ENCODE measurements around the gene SERPINE2.
"Not testable (repeated sequence)": the region's sequence is repeated elsewhere in the genome, so short reads cannot be mapped to it uniquely, and the experiment has no call there.

The SERPINE2 gene

GRCh38 chr2:223944703-223945531 lies 94.2 kb downstream of the SERPINE2 start, which contains the start of gene WDFY1:
TSS of gene WDFY1 (minus strand) at chr2:223945335. CDS start at chr2:223945284, 51 bp downstream.
- DNase-seq: peak in 55 of 56 donors; percentile 19 to 94 (median 82)

DNA sequence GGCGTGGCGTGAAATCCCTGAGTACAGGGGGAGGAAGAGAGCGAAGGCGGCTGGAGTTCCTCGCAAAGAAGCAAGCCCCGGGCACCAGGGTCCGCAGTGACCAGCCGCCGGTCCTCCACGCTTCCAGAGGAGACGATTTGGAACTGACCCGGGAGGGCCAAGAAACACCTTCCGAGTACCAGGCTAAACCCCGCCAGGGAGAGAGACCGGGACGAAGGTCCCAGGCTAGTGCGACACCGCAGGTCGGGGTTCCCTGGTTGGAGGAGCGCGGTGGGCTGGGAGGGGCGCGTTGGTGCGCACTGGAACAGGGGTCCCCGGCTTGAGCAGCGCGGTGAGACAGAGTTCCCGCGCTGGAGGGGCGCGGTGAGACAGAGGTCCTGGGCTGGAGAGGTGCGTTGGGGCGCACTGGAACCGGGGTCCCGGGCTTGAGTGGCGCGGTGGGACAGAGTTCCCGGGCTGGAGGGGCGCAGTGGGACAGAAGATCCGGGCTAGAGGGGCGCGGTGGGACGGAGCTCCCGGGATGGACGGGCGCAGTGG lies 94.9 kb downstream of the SERPINE2 start:
- peak in 38 of 56 donors; percentile 5 to 51 (median 29) for DNase-seq

GRCh38 chr2:223943561-223944008 lies 95.5 kb downstream of the SERPINE2 start:
- DNase-seq: peak in 2 of 56 donors; percentile 5 to 17

DNA sequence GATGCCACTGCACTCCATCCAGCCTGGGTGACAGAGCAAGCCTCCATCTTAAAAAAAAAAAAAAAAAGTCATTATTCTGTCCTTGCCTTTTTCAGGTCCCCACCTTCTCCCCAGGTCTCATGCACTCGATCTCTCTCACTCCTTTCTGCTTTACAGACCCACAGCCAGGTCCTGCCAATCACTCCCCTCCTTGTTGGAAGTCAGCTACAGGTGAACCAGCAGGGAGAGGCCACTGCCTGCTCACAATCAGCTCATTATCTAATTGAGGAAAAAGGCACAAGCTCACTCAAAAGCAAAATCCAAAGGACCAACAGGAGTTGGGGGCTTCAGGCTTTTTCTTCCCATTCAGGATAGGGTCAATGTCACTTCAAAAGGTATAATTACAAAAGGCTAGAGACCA lies 96.0 kb downstream of the SERPINE2 start:
- no peak for DNase-seq

GRCh38 chr2:223941579-223942277 lies 97.4 kb downstream of the SERPINE2 start:
- DNase-seq: no peak

DNA sequence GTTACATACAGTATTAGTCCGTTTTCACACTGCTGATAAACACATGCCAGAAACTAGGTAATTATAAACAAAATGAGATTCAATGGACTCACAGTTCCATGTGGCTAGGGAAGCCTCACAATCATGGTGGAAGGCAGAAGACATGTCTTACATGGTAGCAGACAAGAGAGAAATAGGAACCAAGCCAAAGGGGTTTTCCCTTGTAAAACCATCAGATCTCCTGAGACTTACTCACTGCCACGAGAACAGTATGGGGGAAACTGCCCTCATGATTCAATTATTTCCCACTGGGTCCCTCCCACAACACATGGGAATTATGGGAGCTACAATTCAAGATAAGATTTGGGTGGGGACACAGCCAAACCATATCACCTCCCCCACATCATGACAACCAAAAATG lies 99.6 kb downstream of the SERPINE2 start:
- not testable (repeated sequence) for DNase-seq

DNA sequence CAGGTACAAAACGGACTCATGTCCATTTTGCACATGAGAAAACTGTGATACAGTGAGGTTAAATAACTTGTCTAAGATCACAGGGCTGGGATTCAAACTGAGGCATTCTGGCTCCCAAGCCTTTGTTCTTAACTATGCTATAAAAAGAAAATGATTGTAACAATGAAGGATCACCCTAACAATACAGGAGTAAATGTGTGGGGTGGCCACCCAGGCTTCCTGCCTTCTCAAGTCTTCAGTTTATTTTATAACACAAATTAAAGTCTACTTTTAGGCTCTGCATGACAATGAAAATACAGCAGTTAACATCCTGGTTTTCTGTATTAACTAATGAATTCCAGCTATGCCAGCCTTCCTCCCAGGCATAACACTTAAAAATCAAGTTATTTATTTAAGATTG lies 101.6 kb downstream of the SERPINE2 start:
- DNase-seq: peak in 1 of 56 donors; percentile 6

DNA sequence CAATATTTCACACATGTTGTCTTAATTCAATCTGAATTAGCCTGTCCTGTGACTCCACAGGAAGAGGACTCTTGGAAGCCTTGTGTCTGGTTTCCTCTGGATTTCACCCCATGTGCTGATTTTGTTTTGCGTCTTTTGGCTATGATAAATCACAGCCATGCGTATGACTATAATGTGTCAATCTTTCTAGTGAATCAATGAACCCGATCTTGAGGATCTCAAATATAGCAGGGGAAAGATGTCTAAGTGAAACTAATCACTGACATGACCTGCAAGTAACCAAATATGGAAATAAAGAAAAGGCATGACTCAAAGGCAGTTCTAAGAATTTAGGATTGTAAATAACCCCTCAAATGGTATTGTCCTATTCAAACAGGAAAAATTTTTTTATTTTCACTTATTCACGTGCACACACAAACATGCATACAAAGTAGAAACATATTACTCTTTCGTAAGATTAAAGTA lies 102.2 kb downstream of the SERPINE2 start:
- no peak for DNase-seq

DNA sequence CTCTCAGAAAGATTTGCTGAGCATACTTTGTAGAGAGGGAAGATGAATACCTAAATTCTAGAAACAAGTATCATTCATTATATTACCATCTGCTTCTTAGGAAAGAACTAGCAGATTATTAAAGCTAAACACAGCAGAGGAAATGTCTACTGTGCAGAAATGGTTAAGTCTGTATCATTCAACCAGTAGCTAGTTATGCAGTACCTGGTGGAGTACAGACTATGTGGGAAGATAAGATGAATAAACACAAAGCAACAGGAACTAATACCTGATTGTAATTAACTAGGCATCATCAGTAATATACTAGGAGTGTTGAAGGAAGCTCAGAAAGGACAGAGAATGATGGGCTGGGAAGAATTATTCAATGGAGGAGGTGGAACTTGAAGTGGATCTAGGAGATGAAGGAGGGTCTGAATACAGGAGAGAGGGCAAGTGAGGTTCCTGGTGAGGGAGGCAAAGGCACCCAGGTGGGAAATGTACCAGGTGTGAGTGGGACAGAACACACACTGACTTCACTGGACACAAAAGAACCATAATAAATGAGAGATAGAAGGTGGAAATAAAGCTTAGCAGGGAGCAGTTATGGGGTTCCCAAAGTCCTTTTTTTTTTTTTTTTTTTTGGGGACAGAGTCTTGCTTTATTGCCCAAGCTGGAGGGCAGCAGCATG lies 103.5 kb downstream of the SERPINE2 start:
- no peak for DNase-seq

- no peak for DNase-seq
Measured at GRCh38 chr2:223934870-223935269, 104.2 kb downstream of the SERPINE2 start.

DNA sequence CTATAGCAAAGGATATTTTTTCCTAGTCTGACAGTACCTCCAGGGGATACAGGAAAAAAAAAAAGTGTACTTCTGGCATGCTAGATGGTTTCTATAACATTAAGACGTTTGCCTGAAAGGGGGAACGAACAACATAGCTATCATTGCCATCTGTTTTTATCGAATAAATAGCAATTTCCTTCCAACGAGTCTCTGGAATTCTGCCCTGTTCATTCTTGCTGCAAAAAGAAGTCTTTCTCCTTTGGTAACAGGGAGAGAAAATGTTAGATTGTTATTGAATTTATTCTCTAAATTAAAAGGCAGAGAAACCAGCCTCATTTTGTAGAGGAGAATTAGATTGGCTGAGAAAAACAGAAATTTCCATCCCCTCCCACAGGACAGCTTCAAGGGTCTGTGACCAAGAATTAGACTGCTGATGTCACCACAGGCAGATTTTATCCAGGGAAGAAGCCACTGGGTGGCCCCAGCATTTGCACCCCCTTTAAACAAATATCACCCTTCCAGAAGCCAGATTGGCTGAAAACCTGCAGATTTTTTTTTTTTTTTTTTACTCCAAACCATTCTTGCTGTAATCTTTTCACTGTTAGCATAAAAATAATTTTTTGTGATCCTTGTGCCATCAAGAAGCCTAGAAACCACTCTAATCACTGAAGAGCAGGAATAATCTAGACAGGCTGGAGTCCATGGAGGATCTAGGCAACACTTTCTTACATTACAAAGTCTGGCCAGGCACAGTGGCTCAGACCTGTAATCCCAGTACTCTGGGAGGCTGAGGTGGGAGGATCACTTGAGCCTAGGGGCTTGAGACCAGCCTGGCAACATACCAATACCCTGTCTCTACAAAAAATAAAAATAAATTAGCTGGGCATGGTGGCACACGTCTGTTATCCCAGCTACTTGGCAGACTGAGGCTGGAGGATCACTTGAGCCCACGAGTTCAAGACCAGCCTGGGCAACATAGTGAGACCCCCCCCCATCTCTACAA lies 106.0 kb downstream of the SERPINE2 start:
- no peak for DNase-seq

GRCh38 chr2:223930103-223930976 lies 108.7 kb downstream of the SERPINE2 start:
- peak in 54 of 56 donors; percentile 13 to 91 (median 75) for DNase-seq

DNA sequence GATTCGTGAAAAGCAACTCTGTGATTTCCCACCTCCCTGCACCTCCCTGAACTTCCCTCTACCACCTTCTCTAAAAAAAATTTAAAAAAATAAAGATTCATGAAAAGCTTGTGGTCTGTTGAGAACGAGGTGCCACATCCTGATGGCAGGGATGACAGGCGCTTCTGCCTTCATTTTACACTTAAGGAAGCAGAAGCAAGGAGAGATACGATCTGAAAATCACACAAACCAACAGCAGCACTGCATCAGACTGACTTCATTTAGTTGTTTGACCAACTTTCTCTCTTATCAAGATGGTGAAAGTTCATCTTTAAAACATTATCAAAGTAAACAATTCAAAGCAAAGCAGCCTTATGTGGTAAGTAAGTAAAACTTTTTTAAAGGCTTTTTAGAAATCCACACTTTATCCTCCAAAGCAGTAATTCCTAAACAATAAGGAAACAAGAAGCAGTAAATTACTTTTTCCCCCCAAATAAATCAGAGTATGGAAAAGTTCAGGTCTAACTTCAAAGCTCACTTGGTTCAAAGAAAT lies 109.4 kb downstream of the SERPINE2 start:
- no peak for DNase-seq

- DNase-seq: no peak
Measured at GRCh38 chr2:223928113-223929006, 110.7 kb downstream of the SERPINE2 start.

GRCh38 chr2:223925106-223925505 lies 114.0 kb downstream of the SERPINE2 start:
- no peak for DNase-seq
